A673 (cell line): ENCODE measurements around the gene ALLC.

Experiments used
- CTCF ChIP-seq: fragments of 300-800, 200-600 bp; sonication (generic); conservative IDR thresholded peaks from 2 replicates; pipeline ENCODE4 v1.5.1; 2017; ENCODE audit warnings: low read depth, mild to moderate bottlenecking, antibody characterized with exemption, low read length, moderate library complexity, mixed read lengths
- EZH2 ChIP-seq: fragments of 200-600 bp; sonication (generic); IDR thresholded peaks from 2 replicates; pipeline ENCODE4 v1.6.1; 2017; ENCODE audit warnings: borderline replicate concordance, low read depth, mild to moderate bottlenecking, mixed read lengths, antibody characterized with exemption, low read length; ENCODE audit not compliant: poor library complexity, severe bottlenecking

GRCh38 chr2:3701071-3701470, 43.1 kb downstream of the ALLC start:
- TF ChIP-seq CTCF = no peak
- no peak for TF ChIP-seq EZH2
